GM19239 (cell line): Measurements from ENCODE around the gene LSM7.
"Not testable (repeated sequence)": the region's sequence is repeated elsewhere in the genome, so short reads cannot be mapped to it uniquely, and the experiment has no call there.

Source experiments
- DNase-seq: peaks from one replicate; pipeline ENCODE4 v3.0.0; 2011; ENCODE audit warnings: low spot score; ENCODE audit not compliant: insufficient read length
- FAIRE-seq: peaks from 2 replicates; lab custom pipeline; 2011; peaks lifted over from hg19 to GRCh38; lab: Jason Lieb, UNC

The LSM7 gene

GRCh38 chr19:2356036-2356646, 27.8 kb upstream of the LSM7 start:
- DNase-seq (no peak), FAIRE-seq (no peak)

- FAIRE-seq, result no peak
- DNase-seq, result no peak
Measured at GRCh38 chr19:2355168-2356035, 27.0 kb upstream of the LSM7 start.

- DNase-seq, result no peak
- FAIRE-seq, result no peak
Measured at GRCh38 chr19:2354670-2355069, 26.3 kb upstream of the LSM7 start.

DNA sequence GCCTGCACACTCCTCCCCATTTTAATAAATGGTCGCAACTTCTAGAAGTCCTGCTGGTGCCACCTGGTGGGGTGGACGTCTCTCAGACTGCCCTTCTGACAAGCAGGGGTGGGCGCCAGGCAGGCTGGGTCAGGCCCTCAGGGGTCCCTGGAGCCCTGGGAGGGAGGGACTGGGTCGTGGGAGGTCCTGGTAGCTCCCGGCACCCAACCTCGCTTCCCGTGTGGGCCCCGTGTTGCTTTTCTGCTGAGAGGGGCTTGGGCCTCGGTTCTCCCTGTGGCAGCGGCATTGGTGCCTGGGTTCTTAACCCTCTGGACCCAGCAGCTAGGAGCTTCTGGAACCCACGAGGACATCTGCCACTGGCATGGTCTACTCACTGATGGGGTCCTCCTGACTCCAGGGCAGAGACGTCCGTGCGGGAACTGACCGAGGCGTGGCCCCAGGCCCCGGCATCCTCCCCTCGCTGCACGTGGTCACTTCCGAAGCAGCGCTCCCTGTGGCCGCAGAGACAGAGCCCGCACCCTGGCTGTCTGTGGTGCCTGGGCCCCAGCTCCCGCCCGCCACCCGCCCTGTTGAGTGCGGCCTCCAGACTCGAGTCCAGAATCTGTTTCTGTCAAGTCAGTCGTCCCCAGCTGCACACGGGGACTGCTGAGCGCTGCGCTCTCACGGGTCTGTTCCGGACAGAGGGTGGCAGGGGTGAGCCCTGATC, 25.7 kb upstream of the LSM7 start:
- no peak for DNase-seq
- FAIRE-seq, result no peak

GRCh38 chr19:2353159-2353886, 24.9 kb upstream of the LSM7 start:
- no peak for FAIRE-seq
- no peak for DNase-seq

GRCh38 chr19:2352121-2352520, 23.7 kb upstream of the LSM7 start:
- FAIRE-seq (no peak), DNase-seq (no peak)

DNA sequence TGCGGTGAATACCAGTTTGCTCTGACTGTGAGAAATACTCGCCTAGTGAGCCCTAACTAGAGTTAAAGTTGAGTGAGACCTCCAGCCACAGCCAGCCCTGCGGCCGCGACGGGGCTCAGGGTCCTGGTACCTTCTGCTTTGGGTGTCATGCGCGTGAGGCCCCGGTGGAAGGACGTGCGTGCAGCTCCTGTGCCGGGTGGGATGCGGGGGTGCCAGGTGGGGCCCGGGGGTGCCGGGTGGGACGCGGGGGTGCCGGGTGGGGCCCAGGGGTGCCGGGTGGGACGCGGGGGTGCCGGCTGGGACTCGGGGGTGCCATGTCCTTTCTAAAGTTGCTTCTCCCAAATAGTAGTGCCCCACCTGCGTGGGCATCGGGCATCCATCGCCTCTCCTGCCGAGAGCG, 23.2 kb upstream of the LSM7 start:
- DNase-seq, result no peak
- FAIRE-seq, result no peak

- DNase-seq (no peak), FAIRE-seq (no peak)
Measured at GRCh38 chr19:2350656-2351055, 22.3 kb upstream of the LSM7 start.

- not testable (repeated sequence) for DNase-seq, FAIRE-seq
Measured at GRCh38 chr19:2349818-2350217, 21.4 kb upstream of the LSM7 start.

GRCh38 chr19:2345794-2346663, 17.6 kb upstream of the LSM7 start:
- DNase-seq, result no peak
- no peak for FAIRE-seq

DNA sequence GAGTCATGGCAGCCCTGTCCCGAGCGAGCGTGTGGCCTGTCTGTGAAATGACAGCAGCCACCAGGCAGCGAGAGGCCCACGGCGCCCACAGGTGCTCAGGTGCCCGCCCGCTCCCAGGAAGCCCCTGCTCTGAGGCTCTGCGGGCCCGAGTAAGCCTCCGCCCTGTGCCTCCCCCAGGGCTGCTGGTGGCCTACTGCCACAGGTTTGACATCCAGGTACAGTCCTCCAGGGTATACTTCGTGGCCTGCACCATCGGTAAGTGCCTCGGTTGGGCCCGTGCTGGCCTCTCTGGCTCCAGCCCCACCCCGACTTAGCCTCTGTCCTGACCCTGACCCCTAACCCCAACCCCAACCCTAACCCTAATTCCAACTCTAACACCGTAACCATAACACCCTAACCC, 16.7 kb upstream of the LSM7 start:
- DNase-seq (no peak), FAIRE-seq (no peak)

DNA sequence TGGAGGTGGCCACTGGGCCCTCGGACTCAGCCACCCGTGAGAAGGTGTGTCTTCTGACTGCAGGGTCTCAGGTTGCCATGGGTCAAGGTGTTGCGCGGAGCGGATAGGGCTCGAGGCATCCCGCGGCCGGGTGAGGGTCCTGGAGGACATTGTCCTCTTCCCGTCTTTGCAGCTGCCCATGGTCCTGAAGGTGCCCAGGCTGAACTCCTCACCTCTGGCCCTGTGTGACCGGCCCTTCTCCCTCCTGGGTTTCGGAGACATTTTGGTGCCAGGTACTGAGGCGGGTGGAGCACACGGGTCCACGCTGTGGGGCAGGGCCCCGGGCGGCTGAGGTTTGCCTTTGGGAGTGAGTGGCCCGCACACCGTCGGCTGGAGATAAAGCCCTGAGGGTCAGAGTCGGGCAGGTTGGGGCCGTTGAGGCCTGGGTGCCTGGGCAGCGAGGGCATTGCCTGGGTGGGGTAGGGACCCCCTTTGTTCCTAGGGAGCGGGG, 16.0 kb upstream of the LSM7 start:
- no peak for FAIRE-seq

GRCh38 chr19:2343289-2343982, 15.1 kb upstream of the LSM7 start:
- FAIRE-seq (no peak), DNase-seq (no peak)

More for the DNA sequence above, 16.0 kb upstream of the LSM7 start:
- no peak for DNase-seq

DNA sequence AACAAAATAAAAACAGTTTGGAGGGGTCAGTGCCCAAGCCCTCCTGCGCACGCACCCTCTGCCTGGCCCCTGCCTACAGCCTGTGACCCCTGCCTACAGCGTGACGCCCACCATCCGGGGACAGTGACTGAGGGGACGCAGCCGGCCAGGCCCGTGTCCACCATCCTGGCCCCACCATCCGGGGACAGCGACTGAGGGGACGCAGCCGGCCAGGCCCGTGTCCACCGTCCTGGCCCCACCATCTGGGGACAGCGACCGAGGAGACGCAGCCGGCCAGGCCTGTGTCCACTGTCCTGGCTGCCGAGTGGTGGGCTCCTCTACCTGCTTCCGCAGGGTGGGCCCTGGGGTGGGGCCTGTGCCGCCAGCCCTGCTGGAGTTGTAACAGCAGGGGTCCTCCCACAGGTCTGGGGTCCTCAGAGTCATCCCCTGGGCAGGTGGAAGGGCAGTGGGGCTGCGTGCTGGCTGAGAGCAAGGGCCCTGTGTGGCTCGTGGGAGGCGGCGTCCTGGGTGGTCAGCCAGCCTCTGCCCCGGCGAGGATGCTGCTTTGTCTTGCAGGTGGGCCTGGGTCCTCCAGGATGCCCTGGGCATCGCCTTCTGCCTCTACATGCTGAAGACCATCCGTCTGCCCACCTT, 14.4 kb upstream of the LSM7 start:
- DNase-seq (no peak), FAIRE-seq (no peak)

DNA sequence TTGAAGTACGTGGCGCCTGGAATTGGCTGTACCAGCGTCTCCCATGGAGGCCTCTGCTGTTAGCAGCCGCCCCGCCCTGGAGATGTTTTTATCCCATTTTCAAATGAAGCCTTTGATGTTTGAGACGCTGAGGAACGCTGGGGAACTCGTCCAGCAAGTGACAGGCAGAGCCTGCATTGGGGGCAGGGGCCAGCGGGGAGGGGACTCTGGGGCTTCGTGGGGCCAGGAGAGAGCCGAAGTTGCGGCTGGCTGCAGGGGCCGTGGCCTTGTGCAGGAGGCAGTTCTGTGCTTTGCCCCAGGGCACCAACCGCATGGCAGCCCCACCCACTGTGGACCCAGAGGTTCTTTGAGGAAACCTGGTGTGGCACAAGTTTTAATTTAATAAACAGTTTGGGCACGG, 13.6 kb upstream of the LSM7 start:
- DNase-seq (no peak), FAIRE-seq (no peak)

GRCh38 chr19:2341244-2341751, 12.9 kb upstream of the LSM7 start:
- no peak for DNase-seq
- no peak for FAIRE-seq

DNA sequence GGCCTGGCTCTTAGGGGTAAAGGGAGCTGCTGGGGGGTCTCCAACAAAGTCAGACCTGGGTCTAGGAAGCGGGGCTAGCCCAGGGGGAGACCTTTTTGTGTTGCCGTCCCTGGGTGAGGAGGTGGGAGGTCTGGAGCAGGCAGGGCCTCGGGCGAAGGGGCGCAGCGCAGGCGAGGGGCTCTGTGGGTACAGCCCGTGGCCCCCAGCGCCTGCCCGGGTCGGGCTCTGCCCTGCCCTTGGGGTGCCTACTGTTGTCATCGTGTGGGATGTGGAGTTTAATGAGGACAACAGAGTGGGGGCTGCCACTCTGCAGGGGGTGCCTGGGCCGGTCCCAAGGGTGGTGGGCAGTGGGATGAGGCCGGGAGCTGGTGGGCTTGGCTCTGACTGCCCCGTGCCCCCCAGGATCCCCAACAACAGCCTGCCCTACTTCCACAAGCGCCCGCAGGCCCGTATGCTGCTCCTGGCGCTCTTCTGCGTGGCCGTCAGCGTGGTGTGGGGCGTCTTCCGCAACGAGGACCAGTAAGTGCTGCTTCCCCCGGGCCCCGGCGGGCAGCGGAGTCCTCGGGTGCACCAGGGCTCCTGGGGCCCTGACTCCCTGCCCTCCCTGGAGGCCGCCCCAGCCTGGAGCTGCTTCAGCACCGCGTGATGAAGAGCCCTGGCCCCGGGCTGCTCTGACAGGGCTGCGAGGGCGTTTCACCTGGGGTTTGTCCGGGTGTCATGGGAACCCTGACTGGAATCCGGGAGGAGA, 12.3 kb upstream of the LSM7 start:
- FAIRE-seq (no peak), DNase-seq (no peak)
